Osteocyte (in vitro differentiated cells): ENCODE results near the gene FGF7. TPM values are rescaled to one million over a fixed set of nuclear protein-coding genes. Genes with fewer than 3 reads are reported as not detected.
"Not testable (repeated sequence)": the region's sequence is repeated elsewhere in the genome, so short reads cannot be mapped to it uniquely, and the experiment has no call there.

Source experiments
- DNase-seq: peaks from one replicate; pipeline ENCODE4 v3.0.0; 2021; ENCODE audit warnings: mixed read lengths; ENCODE audit not compliant: unreplicated experiment; ENCODE audit errors: extremely low spot score
- H3K27ac Mint-ChIP-seq: one replicate; pipeline ENCODE4 v1.8.0; 2021; ENCODE audit warnings: mild to moderate bottlenecking, mixed read lengths; ENCODE audit not compliant: unreplicated experiment
- H3K27me3 Mint-ChIP-seq: one replicate; pipeline ENCODE4 v1.8.0; 2021; ENCODE audit warnings: mixed read lengths; ENCODE audit not compliant: unreplicated experiment
- H3K36me3 Mint-ChIP-seq: one replicate; pipeline ENCODE4 v1.8.0; 2021; ENCODE audit warnings: mixed read lengths; ENCODE audit not compliant: unreplicated experiment
- H3K4me1 Mint-ChIP-seq: one replicate; pipeline ENCODE4 v1.8.0; 2021; ENCODE audit warnings: mixed read lengths; ENCODE audit not compliant: unreplicated experiment
- H3K4me3 Mint-ChIP-seq: one replicate; pipeline ENCODE4 v1.8.0; 2021; ENCODE audit warnings: mild to moderate bottlenecking, moderate library complexity, mixed read lengths; ENCODE audit not compliant: unreplicated experiment
- H3K9me3 Mint-ChIP-seq: one replicate; pipeline ENCODE4 v1.8.0; 2021; ENCODE audit warnings: mixed read lengths; ENCODE audit not compliant: unreplicated experiment
- total RNA-seq: library from RNA; stranded (reverse); gene quantifications from 2 replicates; pipeline ENCODE4 v1.2.1, GENCODE V29; 2021
- TF ChIP-seq, protein P1 (sequence below): fragments of 200-600 bp; sonication (generic); IDR thresholded peaks from 2 replicates; pipeline ENCODE4 v1.5.0; 2021; ENCODE audit warnings: antibody characterized with exemption, mild to moderate bottlenecking, moderate library complexity

The FGF7 gene
- total RNA-seq, 1 donor from 2014 or later, result 0.32 TPM

DNA sequence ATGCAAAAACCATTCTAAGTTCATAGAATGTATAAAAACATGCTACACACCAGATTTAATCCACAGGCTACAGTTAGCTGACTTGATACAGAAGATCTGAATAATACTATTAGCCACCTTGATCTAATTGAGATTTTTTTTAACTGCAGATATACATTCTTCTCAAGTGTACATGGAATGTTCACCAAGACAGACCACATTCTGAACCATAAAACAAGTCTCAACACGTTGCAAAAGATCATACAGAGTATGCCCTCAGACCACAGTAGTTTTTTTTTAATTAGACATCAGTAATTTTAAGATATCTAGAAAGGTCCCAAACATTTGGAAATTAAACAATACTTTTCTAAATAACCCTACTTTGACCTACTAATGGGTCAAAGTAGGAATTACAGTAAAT is 83.3 kb downstream of the FGF7 start:
- Mint-ChIP-seq H3K27ac (no peak overlapping the region), H3K36me3 (no peaks in the 10 kb centered on the region), H3K4me3 (no peak overlapping the region), H3K4me1 (no peaks in the 10 kb centered on the region), H3K27me3 (peaks cover 3% of the 10 kb centered on the region), H3K9me3 (peaks cover 9% of the 10 kb centered on the region)
- DNase-seq, result no peak
- TF ChIP-seq, protein P1, sequence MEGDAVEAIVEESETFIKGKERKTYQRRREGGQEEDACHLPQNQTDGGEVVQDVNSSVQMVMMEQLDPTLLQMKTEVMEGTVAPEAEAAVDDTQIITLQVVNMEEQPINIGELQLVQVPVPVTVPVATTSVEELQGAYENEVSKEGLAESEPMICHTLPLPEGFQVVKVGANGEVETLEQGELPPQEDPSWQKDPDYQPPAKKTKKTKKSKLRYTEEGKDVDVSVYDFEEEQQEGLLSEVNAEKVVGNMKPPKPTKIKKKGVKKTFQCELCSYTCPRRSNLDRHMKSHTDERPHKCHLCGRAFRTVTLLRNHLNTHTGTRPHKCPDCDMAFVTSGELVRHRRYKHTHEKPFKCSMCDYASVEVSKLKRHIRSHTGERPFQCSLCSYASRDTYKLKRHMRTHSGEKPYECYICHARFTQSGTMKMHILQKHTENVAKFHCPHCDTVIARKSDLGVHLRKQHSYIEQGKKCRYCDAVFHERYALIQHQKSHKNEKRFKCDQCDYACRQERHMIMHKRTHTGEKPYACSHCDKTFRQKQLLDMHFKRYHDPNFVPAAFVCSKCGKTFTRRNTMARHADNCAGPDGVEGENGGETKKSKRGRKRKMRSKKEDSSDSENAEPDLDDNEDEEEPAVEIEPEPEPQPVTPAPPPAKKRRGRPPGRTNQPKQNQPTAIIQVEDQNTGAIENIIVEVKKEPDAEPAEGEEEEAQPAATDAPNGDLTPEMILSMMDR, result no peak

DNA sequence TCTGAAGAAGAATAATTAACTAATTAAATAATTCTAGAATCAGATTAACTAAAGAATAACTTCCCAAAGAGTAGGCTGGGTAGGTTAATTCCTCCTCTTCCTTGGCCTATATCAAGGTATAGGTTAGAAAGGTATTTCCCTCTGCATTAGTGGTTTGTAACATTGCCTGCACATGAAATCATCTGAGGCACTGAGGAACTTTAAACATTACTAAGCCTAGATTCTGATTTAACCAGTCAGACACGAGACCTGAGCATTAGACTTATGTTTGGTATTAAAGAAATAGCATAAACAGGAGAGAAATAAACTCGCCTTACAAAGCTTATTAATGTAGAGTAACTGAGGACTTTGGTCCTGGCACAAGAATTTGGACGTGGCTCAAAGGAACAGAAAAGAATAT is 84.2 kb downstream of the FGF7 start:
- Mint-ChIP-seq H3K36me3 (no peaks in the 10 kb centered on the region), H3K4me3 (no peak overlapping the region), H3K27ac (no peak overlapping the region), H3K27me3 (peaks cover 3% of the 10 kb centered on the region), H3K9me3 (peaks cover 9% of the 10 kb centered on the region), H3K4me1 (no peaks in the 10 kb centered on the region)
- TF ChIP-seq, protein P1, result no peak
- DNase-seq, result no peak

DNA sequence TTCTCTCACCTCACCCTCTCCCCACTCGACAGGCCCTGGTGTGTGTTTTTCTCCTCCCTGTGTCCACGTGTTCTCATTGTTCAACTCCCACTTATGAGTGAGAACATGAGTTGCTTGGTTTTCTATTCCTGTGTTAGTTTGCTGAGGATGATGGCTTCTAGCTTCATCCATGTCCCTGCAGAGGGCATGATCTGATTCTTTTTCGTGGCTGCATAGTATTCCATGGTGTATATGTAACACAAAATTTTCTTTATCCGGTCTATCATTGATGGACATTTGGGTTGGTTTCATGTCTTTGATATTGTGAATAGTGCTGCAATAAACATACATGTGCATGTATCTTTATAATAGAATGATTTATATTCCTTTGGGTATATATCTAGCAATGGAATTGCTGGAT is 89.7 kb downstream of the FGF7 start:
- H3K36me3 Mint-ChIP-seq, H3K9me3 Mint-ChIP-seq, H3K4me1 Mint-ChIP-seq, DNase-seq, H3K4me3 Mint-ChIP-seq, H3K27ac Mint-ChIP-seq: not testable (repeated sequence)
- peaks cover 24% of the 10 kb centered on the region for H3K27me3 Mint-ChIP-seq

DNA sequence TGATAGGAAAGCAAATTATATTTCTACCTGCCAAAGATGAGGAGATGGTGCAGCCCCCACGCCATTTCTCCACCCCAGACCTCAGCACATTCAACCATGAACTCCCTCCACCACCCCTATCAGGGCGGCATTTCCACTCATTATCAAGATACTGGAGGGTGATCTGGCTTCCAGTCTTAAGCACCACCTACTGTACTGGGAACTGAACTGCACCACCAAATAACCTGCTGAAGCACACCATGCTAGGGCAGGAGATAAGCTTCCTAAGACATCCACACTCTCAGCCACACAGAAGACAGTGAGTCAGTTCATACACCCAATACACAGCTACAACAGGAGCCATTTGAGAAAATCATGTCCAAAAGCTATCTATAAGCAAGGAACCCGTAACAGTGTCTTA is 98.8 kb downstream of the FGF7 start:
- TF ChIP-seq, protein P1, result no peak
- H3K4me1 Mint-ChIP-seq, result no peaks in the 10 kb centered on the region
- no peak overlapping the region for H3K4me3 Mint-ChIP-seq
- DNase-seq, result no peak
- H3K27me3 Mint-ChIP-seq, result peaks cover 14% of the 10 kb centered on the region
- H3K27ac Mint-ChIP-seq, result no peak overlapping the region
- H3K36me3 Mint-ChIP-seq, result no peaks in the 10 kb centered on the region
- peaks cover 18% of the 10 kb centered on the region for H3K9me3 Mint-ChIP-seq

DNA sequence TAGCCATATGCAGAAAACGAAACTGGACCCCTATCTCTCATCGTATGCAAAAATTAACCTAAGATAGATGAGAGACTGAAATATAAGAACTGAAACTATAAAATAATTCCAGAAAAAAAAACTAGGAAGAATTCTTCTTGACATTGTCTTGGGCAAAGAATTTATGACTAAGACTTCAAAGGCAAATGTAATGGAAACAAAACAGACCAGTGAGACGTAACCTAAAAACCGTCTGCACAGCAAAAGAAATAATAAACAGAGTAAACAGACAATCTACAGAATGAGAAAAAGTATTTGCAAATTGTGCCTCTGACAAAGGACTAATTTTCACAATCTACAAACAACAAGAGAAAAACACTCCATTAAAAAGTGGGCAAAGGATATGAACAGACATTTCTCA is 105.2 kb downstream of the FGF7 start:
- Mint-ChIP-seq H3K36me3 (no peaks in the 10 kb centered on the region), H3K9me3 (peaks cover 10% of the 10 kb centered on the region), H3K4me3 (no peak overlapping the region), H3K27ac (no peak overlapping the region), H3K27me3 (peaks cover 16% of the 10 kb centered on the region), H3K4me1 (no peaks in the 10 kb centered on the region)
- TF ChIP-seq, protein P1, result no peak
- DNase-seq, result no peak

DNA sequence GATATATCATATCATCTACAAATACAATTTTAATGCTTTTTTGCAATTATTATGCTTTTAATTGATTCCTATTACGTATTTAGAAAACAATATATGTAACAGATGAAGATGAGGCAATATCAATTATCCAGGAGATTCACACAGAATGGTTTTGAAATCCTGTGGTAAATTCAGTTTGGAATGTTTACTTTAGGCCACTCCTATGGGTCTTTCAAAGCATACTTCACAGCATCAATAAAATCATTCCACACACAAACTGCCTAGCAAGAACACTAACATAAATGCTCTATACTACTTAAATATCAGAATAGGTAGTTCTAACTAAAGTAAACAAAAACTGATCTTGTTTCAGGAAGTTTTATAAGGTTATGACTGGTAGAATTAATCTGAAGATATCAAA is 107.0 kb downstream of the FGF7 start:
- no peak overlapping the region for H3K27ac Mint-ChIP-seq
- H3K36me3 Mint-ChIP-seq, result no peaks in the 10 kb centered on the region
- H3K4me3 Mint-ChIP-seq, result no peak overlapping the region
- TF ChIP-seq, protein P1, result no peak
- H3K9me3 Mint-ChIP-seq, result peaks cover 15% of the 10 kb centered on the region
- no peak for DNase-seq
- H3K4me1 Mint-ChIP-seq, result no peaks in the 10 kb centered on the region
- H3K27me3 Mint-ChIP-seq, result peaks cover 23% of the 10 kb centered on the region
